Endothelial cell of umbilical vein (primary cell): ENCODE data around the gene ERVK3-1. TPM values are rescaled to one million over a fixed set of nuclear protein-coding genes. Genes with fewer than 3 reads are reported as not detected.
"Not testable (repeated sequence)": the region's sequence is repeated elsewhere in the genome, so short reads cannot be mapped to it uniquely, and the experiment has no call there.

Source experiments
- Bru-seq: library from RNA; stranded (reverse); fragments of 400-500 nt; gene quantifications from one replicate; lab custom pipeline; 2021; lab: Mats Ljungman, UMichigan
- BruChase-seq, 2 experiments: library from RNA; stranded (reverse); fragments of 400-500 nt; gene quantifications; one replicate each; lab custom pipeline; 2021; lab: Mats Ljungman, UMichigan
- BruUV-seq: library from RNA; stranded (reverse); fragments of 400-500 nt; replicated peaks from 2 replicates; lab custom pipeline; 2021; lab: Mats Ljungman, UMichigan
- CTCF ChIA-PET: fragments of 300-600, 350-600 bp; sonication (Branson Sonifier 250); formaldehyde crosslinking; loops from one replicate; lab custom pipeline; 2021; ENCODE audit warnings: antibody characterized with exemption, inconsistent platforms; lab: Charles Lee
- POLR2A ChIA-PET: fragments of 300-600, 350-600 bp; sonication (Branson Sonifier 250); formaldehyde crosslinking; loops from one replicate; lab custom pipeline; 2021; ENCODE audit warnings: antibody characterized with exemption, inconsistent platforms; lab: Charles Lee
- DNase-seq: peaks from one replicate; pipeline ENCODE4 v3.0.0-alpha.2; 2011; ENCODE audit warnings: low read depth, low spot score
- FAIRE-seq: peaks from 2 replicates; lab custom pipeline; 2011; peaks lifted over from hg19 to GRCh38; lab: Jason Lieb, UNC
- H2AFZ ChIP-seq: 2 replicates; pipeline ENCODE4 v1.6.0; 2012; ENCODE audit warnings: low read depth, low read length, control low read depth, inconsistent platforms
- H3K27ac ChIP-seq: 2 replicates; pipeline ENCODE4 v1.5.1; 2011; ENCODE audit warnings: low read depth, mild to moderate bottlenecking, control low read depth, low read length, moderate library complexity; ENCODE audit not compliant: insufficient read depth
- H3K27me3 ChIP-seq, 2 experiments: 2 replicates each; pipeline versions ENCODE4 v1.6.0 to v1.6.1; 2011; ENCODE audit warnings: low read length in 2 of 2, mixed read lengths in 1 of 2; ENCODE audit not compliant: control insufficient read depth in 2 of 2, insufficient read depth in 2 of 2
- H3K36me3 ChIP-seq, 2 experiments: 2 replicates in 1 of 2; 3 replicates in 1 of 2; pipeline ENCODE4 v1.5.1; 2011; ENCODE audit warnings: low read length in 2 of 2, mild to moderate bottlenecking in 1 of 2, moderate library complexity in 1 of 2; ENCODE audit not compliant: control insufficient read depth in 2 of 2, insufficient read depth in 2 of 2; ENCODE audit errors: extremely low read depth in 1 of 2
- H3K4me1 ChIP-seq: 3 replicates; pipeline ENCODE4 v1.5.1; 2011; ENCODE audit warnings: mild to moderate bottlenecking, low read length; ENCODE audit not compliant: control insufficient read depth, insufficient read depth; ENCODE audit errors: extremely low read depth
- H3K4me2 ChIP-seq: 2 replicates; pipeline ENCODE4 v1.6.1; 2011; ENCODE audit warnings: low read length, control low read depth, mixed read lengths; ENCODE audit not compliant: insufficient read depth
- H3K4me3 ChIP-seq, 3 experiments: fragments of 200-600 bp in 1 of 3; sonication (generic), shearing (Covaris generic) in 1 of 3; replicated peaks in 1 of 3; 2 replicates each; pipeline ENCODE4 v1.5.1; 2011 to 2016; ENCODE audit warnings: control low read depth in 3 of 3, low read length in 3 of 3, mild to moderate bottlenecking in 2 of 3, inconsistent platforms in 1 of 3, low read depth in 1 of 3, moderate library complexity in 1 of 3; ENCODE audit not compliant: insufficient read depth in 1 of 3
- H3K79me2 ChIP-seq: 2 replicates; pipeline ENCODE4 v1.6.0; 2012; ENCODE audit warnings: low read length, inconsistent platforms; ENCODE audit not compliant: control insufficient read depth, insufficient read depth
- H3K9ac ChIP-seq: replicated peaks from 2 replicates; pipeline ENCODE3; 2011; ENCODE audit warnings: low read length, control low read depth; ENCODE audit not compliant: insufficient read depth; ENCODE audit errors: extremely low read depth
- H3K9me1 ChIP-seq: replicated peaks from 3 replicates; pipeline ENCODE4 v1.6.0; 2011; ENCODE audit warnings: mild to moderate bottlenecking, low read length; ENCODE audit not compliant: control insufficient read depth, insufficient read depth; ENCODE audit errors: extremely low read depth
- H3K9me3 ChIP-seq: replicated peaks from 2 replicates; pipeline ENCODE4 v1.5.1; 2012; ENCODE audit warnings: low read length, inconsistent platforms; ENCODE audit not compliant: control insufficient read depth, insufficient read depth
- H4K20me1 ChIP-seq: replicated peaks from 2 replicates; pipeline ENCODE3; 2011; ENCODE audit warnings: mild to moderate bottlenecking, low read length; ENCODE audit not compliant: control insufficient read depth, insufficient read depth; ENCODE audit errors: extremely low read depth
- CTCF ChIP-seq, 2 donors: IDR thresholded peaks; 1 replicate in 1 of 2; 2 replicates in 1 of 2; pipeline ENCODE4 v1.5.1; 2011; ENCODE audit warnings: low read length in 2 of 2, mild to moderate bottlenecking in 2 of 2, moderate library complexity in 2 of 2, control low read depth in 1 of 2, inconsistent platforms in 1 of 2, low read depth in 1 of 2; ENCODE audit not compliant: insufficient read depth in 1 of 2; ENCODE audit errors: extremely low read depth in 1 of 2
- EZH2 ChIP-seq: IDR thresholded peaks from 2 replicates; pipeline ENCODE4 v1.6.1; 2012; ENCODE audit warnings: borderline replicate concordance, low read depth, mild to moderate bottlenecking, moderate library complexity, low read length, inconsistent platforms; ENCODE audit not compliant: severe bottlenecking
- FOS ChIP-seq: IDR thresholded peaks from 2 replicates; pipeline ENCODE4 v1.6.1; 2011; ENCODE audit warnings: mild to moderate bottlenecking, low read length, moderate library complexity, borderline replicate concordance; ENCODE audit not compliant: insufficient read depth
- GATA2 ChIP-seq: IDR thresholded peaks from 2 replicates; pipeline ENCODE4 v1.7.0; 2011; ENCODE audit warnings: low read depth, mild to moderate bottlenecking, moderate library complexity, mixed read lengths, low read length; ENCODE audit not compliant: insufficient read length, insufficient read depth
- JUN ChIP-seq: IDR thresholded peaks from 2 replicates; pipeline ENCODE4 v1.6.1; 2011; ENCODE audit warnings: borderline replicate concordance, low read depth; ENCODE audit not compliant: insufficient read length, insufficient read depth
- MAX ChIP-seq: IDR thresholded peaks from 2 replicates; pipeline ENCODE4 v1.6.1; 2011; ENCODE audit not compliant: insufficient read depth, insufficient read length
- MYC ChIP-seq: IDR thresholded peaks from one replicate; pipeline ENCODE4 v1.6.1; 2011; ENCODE audit warnings: mild to moderate bottlenecking, low read depth, low read length
- POLR2A ChIP-seq: IDR thresholded peaks from 2 replicates; pipeline ENCODE4 v1.6.1; 2012; ENCODE audit warnings: low read depth, mild to moderate bottlenecking, control low read depth, low read length
- POLR2AphosphoS5 ChIP-seq: IDR thresholded peaks from 2 replicates; pipeline ENCODE4 v1.6.1; 2012; ENCODE audit warnings: low read depth, mild to moderate bottlenecking, control low read depth, low read length, moderate library complexity; ENCODE audit not compliant: insufficient read depth
- dilution Hi-C: fragments of 300-500 bp; cut with MboI; formaldehyde crosslinking; loops from one replicate; pipeline ENCODE4 v1.15.0; 2019; ENCODE audit warnings: low sequenced_read_pairs; ENCODE audit not compliant: extremely low pct_ligation_motif_present
- intact Hi-C: fragments of 100-400 bp; cut with micrococcal nuclease; formaldehyde crosslinking; loops from one replicate; pipeline ENCODE4 v1.10.0; 2022
- long read RNA-seq: library from polyadenylated mRNA; stranded (forward); transcript quantifications from one replicate; pipeline ENCODE4 v2.0.0, GENCODE V29; 2021
- polyA minus RNA-seq, 3 experiments: library from RNA; depleted of rRNA, polyadenylated mRNA; stranded (reverse); fragments of >200 nt; gene quantifications; 1 replicate in 1 of 3; 2 replicates in 2 of 3; pipeline ENCODE4 v1.2.3, GENCODE V29; 2011
- polyA plus RNA-seq, 4 experiments: library from polyadenylated mRNA; depleted of rRNA in 3 of 4; stranded (reverse) in 3 of 4; unstranded in 1 of 4; fragments of >200 nt; gene quantifications; 2 replicates each; pipeline versions ENCODE4 v1.2.1 to v1.2.3, GENCODE V29; 2011 to 2012; ENCODE audit warnings: missing spikeins in 1 of 4
- total RNA-seq: library from RNA; stranded (reverse); gene quantifications from 2 replicates; pipeline ENCODE4 v1.2.3, GENCODE V29; 2021

ERVK3-1 gene
- total RNA-seq (25.8 and 28.4 TPM in 2 replicates), polyA plus RNA-seq (25.9 and 29.3 TPM in 2 replicates), polyA minus RNA-seq (29.3 and 30.2 TPM in 2 replicates), Bru-seq, nascent RNA (percentile 43 among the genes with signal in this experiment), BruChase-seq, experiment 1, labeled RNA remaining after a 6-hour chase (percentile 67 among the genes with signal in this experiment), BruChase-seq, experiment 2, labeled RNA remaining after a 2-hour chase (percentile 57 among the genes with signal in this experiment)
- 28.0 and 29.4 TPM in 2 replicates for polyA plus RNA-seq (2011; cell fraction: cytosol; rRNA removed)
- 122 and 125 TPM in 2 replicates for polyA plus RNA-seq (2011; cell fraction: nucleus; rRNA removed)
- 26.8 and 34.9 TPM in 2 replicates for polyA plus RNA-seq (2012)
- polyA minus RNA-seq (2011; cell fraction: cytosol; rRNA and poly(A)+ RNA removed) = 14.8 TPM
- polyA minus RNA-seq (2011; cell fraction: nucleus; rRNA and poly(A)+ RNA removed) = 61.4 and 66.4 TPM in 2 replicates
- long read RNA-seq, transcript ERVK3-1-202 (4 exons, 922 nt) = minor isoform, 5 of 94 reads
- long read RNA-seq, transcript ERVK3-1-201 (4 exons, 1,469 nt) = major isoform, 79 of 94 reads
- long read RNA-seq, partial matches to known transcripts = 1 of 94 reads
- long read RNA-seq, other reads (novel, unspliced or antisense) = 7 of 94 reads

GRCh38 chr19:58305065-58305931 is at the start of gene ERVK3-1:
ERVK3-1 (plus strand) TSS chr19:58305377; CDS start chr19:58312169, 6,792 bp downstream.
- peak within 1 kb of the TSS; percentile 95 for H3K9ac ChIP-seq
- DNase-seq = peak; percentile 98
- POLR2A ChIA-PET = interaction anchor here (0.7 to 1.0 kb wide), 2 partner anchors 27 to 77 kb away, joined by 3 to 5 read pairs; partner anchors contain the start of genes ZNF544 and ZNF8
- H3K27me3 ChIP-seq = no peaks in the 10 kb centered on the region
- peak within 1 kb of the TSS; percentile 84 for H2AFZ ChIP-seq
- no peak for TF ChIP-seq CTCF (IDR thresholded peaks at IDR 0.05; ENCODE audit: extremely low read depth in 1 of 2, insufficient read depth in 1 of 2, low read depth in 1 of 2, low read length in 2 of 2)
- TF ChIP-seq MAX = peak; percentile 41
- TF ChIP-seq EZH2 = no peak
- TF ChIP-seq POLR2AphosphoS5 = peak; percentile 79
- no peak for TF ChIP-seq FOS
- no peak for TF ChIP-seq JUN
- TF ChIP-seq MYC = no peak
- TF ChIP-seq POLR2A = peak; percentile 92
- no peak for TF ChIP-seq GATA2
- peaks cover 0 to 7% of the 10 kb centered on the region in 2 experiments for H3K36me3 ChIP-seq
- CTCF ChIA-PET = interaction anchor here (0.6 to 2.4 kb wide), 3 partner anchors 10 to 77 kb away, joined by 3 to 9 read pairs (median 4); partner anchors contain the start of gene ZNF544
- H3K9me3 ChIP-seq = no peaks in the 10 kb centered on the region
- intact Hi-C loops = loop anchor here (1.0 to 2.0 kb wide), 5 partner anchors 21 to 77 kb away; partner anchors contain the start of genes ZNF497, ZNF544, ZNF837 and ZSCAN22
- no peaks in the 10 kb centered on the region for H4K20me1 ChIP-seq
- H3K4me1 ChIP-seq = peaks cover 9% of the 10 kb centered on the region
- H3K79me2 ChIP-seq = peaks cover 7% of the 10 kb centered on the region
- peak within 1 kb of the TSS; percentile 90 for H3K4me2 ChIP-seq
- FAIRE-seq = peak; percentile 98
- no TSS peak for BruUV-seq
- no peaks in the 10 kb centered on the region for H3K9me1 ChIP-seq
- dilution Hi-C loops = no loop called here
- peak within 1 kb of the TSS; percentile 95 for H3K27ac ChIP-seq
- peak within 1 kb of the TSS; percentile 44 to 72 (median 49) for H3K4me3 ChIP-seq

- H3K79me2 ChIP-seq, intact Hi-C loops, H3K4me1 ChIP-seq, H3K27ac ChIP-seq, H3K4me3 ChIP-seq, CTCF ChIA-PET, H3K9me1 ChIP-seq, BruUV-seq, H2AFZ ChIP-seq, H4K20me1 ChIP-seq, FAIRE-seq, H3K4me2 ChIP-seq, H3K27me3 ChIP-seq, dilution Hi-C loops, DNase-seq, H3K9ac ChIP-seq: not testable (repeated sequence)
- H3K9me3 ChIP-seq = peaks cover 55% of the 10 kb centered on the region
- H3K36me3 ChIP-seq = peaks cover 25 to 35% of the 10 kb centered on the region in 2 experiments
- POLR2A ChIA-PET = interaction anchor here (0.6 kb wide), 1 partner anchor 102 kb away, joined by 3 read pairs; no protein-coding TSS in a partner anchor
Observed at GRCh38 chr19:58258259-58258658, 46.9 kb upstream of the ERVK3-1 start.
